Right lung (tissue), 5 donors: ENCODE data around the gene MAP4K4. TPM values are rescaled to one million over a fixed set of nuclear protein-coding genes. Genes with fewer than 3 reads are reported as not detected.

Source experiments
- DNase-seq, 2 donors: peaks; one replicate each; pipeline ENCODE4 v3.0.0-alpha.2; 2013
- polyA plus RNA-seq, 5 donors: library from polyadenylated mRNA; unstranded; fragments of 120-200 nt; gene quantifications; one replicate each; pipeline versions ENCODE4 v1.2.1 to v1.2.3, GENCODE V29; 2013; ENCODE audit warnings: inconsistent platforms in 1 of 5, low replicate concordance in 1 of 5; ENCODE audit not compliant: insufficient read length in 5 of 5, insufficient read depth in 1 of 5

The MAP4K4 gene
- polyA plus RNA-seq, 5 donors = 96.9 to 142 (median 130) TPM

DNA sequence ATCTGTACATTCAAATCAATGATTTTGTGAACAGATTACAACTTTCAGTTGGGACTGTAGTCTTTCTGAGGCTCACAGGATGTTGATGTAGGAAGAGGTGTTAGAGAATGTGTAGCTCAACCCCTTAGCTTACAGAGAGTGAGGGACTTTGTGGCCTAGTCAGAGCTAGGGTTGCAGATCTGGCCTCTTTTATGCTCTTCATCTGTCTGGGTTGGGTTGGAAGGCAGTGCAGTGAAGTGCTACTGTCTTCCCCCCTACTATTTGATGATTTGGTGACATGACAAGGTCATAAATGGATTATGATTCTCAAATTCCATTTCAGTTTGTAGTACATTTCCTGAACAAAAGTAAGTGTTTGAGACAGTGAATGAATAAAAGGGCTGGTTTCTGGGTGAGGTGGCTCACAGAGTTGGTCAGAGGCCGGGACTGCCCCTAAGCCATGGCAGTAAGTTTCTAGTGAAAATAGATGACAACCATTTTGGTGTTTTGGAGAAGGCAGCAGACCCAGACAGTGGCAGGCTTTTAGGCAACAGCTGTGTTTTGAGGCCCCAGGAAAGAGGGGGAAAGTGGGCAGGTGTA is 21.6 kb downstream of the MAP4K4 start:
- no peak for DNase-seq

DNA sequence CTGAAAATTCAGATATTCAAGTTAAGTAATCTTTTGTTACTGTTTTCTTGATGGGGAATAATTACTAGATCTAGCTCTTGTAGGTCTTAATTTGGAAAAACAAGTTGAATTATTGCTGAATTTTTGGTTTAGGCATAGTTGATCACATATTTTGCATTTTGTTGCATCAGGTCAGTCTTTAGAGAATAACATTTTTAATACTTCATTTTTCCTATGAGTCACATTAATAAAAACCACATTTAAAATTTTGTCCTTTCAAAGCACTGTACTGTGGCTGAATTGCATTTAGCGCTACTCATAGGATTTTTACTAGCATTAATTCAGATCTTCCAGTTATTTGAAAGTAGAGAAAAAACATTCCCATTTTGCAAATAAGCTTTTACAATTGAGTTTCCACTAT is 23.2 kb downstream of the MAP4K4 start:
- no peak for DNase-seq

DNA sequence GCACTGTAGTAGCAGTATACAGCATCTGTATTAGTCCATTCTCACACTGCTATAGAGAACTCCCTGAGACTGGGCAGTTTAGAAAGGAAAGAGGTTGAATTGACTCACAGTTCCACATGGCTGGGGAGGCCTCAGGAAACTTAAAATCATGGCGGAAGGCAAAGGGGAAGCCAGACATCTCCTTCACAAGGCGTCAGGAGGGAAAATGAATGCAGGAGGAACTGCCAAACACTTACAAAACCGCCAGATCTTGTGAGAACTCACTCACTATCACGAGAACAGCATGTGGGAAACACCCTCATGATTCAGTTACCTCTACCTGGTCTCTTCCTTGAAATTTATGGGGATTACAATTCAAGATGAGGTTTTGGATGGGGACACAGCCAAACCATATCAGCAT is 25.4 kb downstream of the MAP4K4 start:
- no peak for DNase-seq

DNA sequence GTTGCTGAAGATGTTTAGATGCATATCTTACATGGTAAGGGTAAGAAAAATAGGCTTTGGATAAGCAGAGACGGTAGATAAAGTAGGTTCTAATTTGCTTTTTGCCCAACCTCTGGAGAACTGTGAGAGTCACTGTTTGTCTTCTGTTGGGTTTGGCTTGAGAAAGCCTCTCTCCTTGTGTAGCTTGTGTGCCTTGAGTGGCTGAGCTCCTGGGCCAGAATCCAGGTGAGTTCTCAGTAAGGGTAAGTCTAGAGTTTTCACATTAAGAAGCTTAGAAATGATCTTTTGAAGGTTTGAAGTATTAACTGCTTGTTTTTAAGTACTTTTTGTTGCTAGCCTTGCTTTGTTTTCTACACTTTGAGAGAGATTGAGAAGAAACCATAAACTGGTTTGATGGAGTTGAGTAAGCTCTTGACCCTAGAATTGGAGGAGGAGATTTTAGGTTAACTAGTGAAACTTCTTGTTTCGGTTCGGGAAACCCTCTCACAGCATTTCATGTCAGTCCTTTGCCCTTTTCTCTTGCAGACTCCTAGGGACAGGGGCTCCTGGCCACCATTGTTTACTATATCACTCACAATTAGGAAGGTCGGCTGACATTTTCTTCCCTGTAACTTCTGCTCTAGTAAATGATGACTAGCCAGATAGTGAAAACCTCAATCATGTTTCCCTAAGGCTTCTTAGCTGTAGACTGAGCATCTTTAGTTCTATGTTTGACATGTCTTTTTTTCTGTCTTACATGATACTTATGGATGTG is 26.0 kb downstream of the MAP4K4 start:
- no peak for DNase-seq

DNA sequence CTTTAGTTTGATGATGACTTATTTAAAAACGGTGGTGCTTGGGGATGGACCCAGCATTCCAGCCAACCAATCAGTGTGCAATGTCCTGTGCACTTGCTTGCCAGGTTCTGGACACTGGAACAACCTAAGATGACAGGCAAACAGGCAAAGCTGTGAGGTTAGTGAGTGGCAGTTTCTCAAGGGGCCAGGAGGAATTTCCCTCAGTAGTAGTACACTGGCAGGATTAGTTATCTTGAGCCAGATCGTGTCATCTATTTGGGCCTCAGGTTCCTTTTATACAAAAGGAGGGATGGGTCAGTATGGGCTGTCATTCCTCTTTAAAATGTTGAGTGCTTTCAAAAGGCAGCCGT is 26.6 kb downstream of the MAP4K4 start:
- no peak for DNase-seq

DNA sequence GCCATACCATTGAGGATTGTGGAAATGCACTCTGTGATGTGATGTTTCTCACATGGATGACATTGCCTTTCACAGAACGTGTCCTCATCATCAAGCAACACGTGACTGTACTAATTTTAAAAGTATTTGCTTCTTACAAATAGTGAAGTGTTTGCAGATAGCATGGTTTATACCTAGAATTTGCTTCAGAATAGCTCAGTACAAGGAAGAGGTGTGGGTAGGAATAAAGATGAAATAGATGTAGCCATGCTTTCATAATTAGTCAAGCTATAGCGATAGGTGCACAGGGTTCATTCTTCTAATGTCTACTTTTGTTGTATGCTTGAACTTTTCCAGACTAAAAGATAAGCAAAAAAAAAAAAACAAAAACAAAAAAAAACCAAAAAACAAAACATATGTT is 27.5 kb downstream of the MAP4K4 start:
- DNase-seq = no peak

DNA sequence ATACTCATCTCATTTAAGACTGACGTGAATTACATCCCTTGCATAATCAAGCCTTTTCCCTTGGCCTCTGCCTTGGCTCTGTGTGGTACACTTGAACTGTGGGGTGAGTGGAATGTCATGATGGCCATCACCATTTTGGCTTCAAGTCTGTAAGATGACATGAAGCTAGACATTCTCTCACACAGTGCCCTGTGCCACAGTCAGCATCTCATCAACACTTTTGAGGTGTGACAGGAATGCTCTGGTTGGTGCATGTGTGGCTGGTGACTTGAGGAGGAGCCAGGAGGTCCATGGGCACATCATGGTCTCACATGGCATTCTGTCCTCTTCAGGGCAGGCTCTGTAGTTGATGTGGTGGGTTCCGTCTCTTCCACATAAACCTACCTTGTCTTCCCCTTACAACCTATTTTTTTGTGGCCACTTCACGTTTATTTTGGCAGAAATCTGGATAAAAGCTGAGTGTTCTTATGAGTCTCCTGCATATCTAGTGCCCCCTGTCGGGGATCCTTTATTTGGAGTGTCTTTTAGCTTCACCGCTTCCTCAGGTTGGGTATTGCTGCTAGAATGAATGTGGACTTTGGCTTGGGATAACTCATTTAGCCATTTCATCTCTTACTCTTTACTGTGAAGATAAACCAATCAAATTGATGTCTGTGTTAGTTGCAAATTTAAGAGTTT is 28.1 kb downstream of the MAP4K4 start:
- DNase-seq = no peak

DNA sequence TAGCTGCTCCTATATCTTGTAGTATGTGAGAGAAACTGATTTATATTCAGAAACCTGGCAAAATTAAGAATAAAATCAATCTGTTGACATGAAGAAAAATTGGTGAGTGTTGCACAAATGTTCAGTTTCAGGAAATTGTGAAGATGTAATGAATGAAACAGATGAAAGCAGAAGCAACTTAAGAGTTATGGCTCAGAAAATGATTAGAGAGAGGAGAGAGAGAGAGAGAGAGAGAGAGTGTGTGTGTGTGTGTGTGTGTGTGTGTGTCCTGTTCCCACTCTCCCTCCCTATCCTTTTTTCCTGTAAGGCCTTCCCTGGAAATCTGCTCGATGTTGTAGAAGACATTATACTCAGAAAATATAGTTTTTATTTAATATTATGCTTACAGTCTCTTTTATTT is 31.4 kb downstream of the MAP4K4 start:
- DNase-seq = no peak

DNA sequence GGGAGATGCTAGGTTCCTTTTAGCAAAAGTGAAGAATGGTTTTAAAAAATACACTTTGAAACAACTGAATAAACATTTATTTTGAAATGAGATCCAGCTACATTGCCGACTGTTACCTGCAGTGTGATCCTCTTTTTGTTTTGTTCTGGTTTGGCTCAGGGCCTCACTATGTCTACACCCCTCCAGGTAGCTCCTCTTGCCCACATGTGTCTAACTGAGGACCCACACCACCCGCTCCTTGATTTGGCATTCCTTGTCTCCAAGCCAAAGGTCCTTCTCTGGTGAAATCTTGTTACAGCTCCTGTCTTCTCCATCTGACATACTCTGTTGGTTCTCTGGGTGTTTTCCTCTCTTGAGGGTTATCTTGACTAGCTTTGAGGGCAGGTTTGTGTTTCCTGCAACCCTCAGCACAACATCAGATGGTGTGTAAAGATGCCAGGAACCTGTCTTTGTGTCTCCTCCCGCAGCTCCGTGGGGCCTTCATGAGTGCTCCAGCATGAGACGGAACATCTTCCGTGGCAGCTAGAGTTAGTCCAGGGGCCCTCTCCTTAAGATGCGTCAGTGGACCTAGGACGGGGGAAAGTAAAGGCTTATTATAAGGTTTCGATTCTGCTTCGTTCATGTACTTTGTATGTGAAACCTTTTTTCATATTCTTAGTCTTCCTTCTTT is 32.1 kb downstream of the MAP4K4 start:
- no peak for DNase-seq

DNA sequence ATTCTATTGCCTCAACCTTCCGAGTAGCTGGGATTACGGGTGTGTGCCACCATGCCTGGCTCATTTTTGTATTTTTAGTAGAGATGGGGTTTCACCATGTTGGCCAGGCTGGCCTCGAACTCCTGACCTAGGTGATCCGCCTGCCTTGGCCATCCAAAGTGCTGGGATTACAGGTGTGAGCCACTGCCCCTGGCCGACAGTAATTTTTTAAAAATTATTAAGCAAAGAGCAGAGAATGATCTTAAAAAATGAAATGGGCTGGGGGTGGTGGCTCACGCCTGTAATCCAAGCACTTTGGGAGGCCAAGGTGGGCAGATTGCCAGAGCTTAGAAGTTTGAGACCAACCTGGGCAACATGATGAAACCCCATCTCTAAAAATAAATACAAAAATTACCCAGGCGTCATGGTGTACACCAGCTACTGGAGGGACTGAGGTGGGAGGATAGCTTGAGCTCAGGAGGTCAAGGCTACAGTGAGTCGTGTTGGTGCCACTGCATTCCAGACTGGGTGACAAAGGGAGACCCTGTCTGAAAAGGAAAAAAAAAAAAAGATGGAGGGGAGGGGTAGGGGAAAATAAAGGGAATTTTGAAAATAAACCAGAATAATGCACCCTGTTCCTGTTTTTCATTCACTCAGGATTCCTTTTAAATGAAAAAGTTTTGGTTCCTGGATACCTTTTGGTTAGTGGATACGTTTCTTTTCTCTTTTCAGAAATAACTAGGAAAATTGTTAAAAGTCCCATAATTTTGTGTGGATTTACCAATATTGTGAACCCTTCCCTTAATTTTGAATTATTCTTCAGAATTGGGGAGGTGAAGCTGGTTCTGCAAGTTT is 33.9 kb downstream of the MAP4K4 start:
- no peak for DNase-seq

DNA sequence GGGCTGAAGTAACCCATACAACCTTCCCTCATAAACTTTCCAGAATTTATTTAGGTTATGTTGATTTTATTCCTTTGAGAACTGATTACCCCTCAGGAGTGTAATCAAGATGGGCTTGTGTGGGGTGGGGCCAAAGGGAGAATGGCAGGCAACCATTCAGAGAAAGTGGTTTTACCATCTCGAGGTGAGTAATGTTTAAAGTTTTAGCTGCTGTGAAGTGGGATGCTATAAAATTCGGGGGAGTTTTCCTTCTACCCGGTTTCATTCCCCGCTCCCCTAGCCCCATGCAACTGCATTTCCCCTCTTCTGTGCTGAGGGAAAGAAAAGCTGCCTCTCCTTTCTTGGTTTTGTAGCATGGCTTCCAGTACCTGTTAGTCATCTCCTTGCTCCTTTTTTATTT is 34.7 kb downstream of the MAP4K4 start:
- no peak for DNase-seq

DNA sequence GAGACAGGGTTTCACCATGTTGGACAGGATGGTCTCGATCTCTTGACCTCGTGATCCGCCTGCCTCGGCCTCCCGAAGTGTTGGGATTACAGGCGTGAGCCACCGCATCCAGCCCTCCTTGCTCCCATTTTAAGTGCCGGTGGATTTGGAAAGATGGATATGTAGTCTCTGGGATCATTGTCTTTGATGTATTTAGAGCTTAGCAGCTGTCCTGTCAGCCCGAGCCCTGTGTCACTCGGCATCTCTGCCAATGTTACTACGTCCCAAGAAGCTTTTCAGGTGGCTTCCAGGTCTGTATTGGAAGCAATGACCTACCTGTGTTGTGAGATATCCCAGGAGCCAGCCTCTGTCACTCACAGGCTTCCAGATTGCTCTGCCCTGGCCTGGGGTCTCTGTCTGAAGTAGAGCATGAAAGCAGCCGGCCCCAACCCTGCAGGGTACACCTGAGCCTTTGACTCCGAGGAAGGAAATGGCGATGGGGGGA is 35.3 kb downstream of the MAP4K4 start:
- DNase-seq = no peak

DNA sequence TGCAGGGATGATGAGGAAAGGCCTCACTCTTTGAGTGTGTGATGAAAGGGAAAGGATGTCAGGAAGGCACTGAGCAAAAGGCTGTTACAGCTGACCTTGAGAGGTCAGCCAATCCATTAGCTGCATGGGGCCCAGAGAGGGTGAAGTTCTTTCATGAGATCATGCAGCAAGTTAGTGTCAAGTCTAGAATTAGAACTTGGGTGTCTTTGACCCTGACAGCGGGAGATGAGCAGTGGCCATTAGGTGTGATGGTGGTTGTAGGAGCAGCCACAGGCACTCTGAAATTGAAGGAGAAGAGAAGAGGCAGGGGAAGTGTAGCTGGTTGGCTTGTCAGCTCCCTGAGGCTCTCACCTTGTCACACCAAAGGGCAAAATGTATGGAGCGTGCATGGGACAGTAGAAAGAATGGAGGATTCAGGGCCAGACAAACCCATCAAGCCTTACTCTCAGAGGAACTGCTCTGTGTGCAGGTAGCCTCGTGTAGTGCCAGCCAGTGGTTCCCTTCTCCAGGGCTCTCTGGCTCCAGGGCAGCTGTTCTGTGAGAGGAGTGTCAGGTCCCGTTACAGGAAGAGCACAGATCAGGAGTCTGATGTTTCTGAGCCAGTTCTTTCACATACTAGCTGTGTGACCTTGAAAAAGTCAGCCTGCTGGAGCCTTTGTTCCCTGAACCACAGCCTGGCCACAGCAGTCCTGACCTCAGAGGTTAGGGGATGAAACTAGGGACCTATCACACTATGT is 35.9 kb downstream of the MAP4K4 start:
- no peak for DNase-seq

DNA sequence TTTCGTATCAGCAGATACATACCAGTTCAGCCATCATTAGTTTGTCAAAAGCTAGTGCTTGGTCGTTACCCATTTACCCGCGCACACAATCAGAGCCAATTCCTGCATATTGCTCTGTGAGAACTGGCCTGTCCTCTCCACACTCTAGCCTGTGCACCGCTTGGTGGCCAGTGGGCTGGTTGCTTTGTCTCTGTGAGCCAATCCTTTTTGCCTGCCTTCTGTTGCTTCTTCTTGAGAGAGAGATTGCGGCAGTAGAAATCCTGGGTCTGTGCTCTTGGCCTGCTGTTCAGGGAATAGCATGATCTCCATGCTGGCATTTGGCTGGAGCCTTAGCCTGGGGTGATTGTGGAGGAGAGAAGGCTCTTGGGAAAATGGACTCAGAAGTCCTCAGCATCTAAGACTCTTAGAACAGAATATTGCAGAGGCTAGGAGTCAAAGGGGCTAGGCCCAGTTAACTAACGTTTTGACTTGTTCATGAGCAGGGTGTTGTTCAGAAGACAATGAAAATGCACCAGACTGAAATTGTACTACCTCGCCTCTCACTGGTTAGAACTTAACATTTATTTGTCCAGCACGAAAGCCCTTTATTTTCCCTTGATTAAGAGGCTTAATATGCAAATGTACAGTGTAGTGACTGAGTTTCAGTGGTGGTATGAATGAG is 37.1 kb downstream of the MAP4K4 start:
- DNase-seq = no peak

DNA sequence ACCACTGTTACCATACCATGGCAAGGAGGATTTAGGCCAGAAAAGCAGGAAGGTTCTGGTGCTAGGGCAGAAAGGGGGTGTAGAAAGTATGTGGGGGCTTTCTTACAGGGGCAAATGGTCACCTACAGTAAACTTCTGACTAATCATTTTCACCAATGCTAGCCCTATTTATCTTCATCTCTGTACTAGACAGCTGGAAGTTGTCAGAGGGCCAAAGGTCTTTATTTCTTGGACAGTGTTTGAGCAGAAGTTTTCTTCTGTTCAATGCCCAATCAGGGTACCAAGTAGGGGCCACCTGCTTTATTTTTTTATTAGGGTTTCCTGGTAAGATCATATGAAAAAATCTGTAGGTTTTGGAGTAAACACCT is 37.6 kb downstream of the MAP4K4 start:
- no peak for DNase-seq

DNA sequence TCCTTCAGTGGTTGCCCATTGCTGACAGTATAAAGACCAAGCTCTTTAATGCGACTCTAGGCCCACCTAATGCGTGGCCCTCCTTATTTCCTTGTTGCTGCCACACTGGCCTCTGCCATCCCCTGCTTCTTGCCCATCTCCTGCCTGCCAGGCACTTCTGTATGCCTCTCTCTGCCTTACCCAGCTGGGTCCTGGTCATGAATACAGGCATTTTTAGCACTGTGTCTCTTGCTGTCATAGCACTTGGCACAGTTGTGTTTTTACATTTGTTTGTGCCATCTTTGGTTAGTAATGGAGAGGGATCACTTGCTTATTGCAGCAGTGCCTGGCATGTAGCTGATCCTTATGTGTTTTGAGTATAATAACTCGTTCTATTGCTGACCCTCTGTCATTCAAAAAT is 38.7 kb downstream of the MAP4K4 start:
- DNase-seq = no peak

DNA sequence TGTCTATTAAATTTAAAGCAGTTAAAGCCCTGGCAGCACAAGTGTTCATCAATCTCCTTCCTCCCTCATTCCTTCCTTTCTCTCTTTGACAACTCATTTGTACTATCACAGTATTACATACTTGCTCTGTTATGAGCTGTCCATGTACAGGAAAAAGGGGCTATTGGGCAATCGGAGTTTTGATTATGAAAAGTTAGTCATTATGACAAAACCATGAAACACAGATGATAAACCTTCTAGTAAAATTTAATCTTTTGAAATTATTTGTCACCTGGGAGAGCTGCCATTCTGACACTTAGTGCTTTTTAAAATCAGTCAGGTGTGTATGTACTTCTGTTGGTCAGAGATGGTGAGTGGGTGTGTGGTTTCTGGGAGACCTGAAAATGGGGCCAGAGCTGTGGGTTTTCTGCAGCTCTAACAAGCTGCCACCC is 39.4 kb downstream of the MAP4K4 start:
- DNase-seq = no peak

DNA sequence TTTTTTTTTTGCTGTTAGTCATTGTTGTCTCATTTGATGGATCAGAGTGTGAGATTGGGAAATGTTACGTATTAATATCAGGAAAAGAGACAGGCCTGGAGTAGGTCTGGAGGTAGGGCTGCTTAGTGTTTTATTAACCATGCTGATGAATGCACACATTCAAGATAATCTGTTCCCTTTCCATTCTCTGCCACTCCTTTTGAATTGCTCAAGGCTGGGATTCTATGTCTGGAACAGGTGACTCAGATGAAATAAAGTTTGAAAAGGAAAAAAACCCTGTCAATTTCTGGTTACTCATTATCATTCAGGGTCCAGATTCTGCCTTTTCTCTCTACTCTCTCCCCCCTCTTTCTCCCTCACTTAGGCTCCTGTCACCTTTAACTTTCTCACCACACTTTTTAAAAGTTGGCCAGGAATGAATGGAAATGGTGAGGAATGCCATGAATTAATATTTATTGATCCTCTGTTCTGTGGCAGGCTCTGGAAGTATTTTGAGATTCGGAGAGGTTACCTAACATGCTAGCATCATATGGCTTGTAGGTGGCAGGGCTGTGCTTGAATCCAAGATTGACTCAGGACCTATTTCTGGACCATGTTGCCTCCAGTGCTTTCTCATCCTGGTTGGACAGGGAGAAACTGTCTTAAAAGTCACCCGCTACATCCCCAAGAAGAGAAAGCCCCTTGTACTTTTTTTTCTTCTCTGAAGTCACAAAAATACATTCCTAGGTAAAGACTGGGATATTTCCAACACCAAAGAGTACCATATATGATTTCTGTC is 40.2 kb downstream of the MAP4K4 start:
- DNase-seq = no peak

DNA sequence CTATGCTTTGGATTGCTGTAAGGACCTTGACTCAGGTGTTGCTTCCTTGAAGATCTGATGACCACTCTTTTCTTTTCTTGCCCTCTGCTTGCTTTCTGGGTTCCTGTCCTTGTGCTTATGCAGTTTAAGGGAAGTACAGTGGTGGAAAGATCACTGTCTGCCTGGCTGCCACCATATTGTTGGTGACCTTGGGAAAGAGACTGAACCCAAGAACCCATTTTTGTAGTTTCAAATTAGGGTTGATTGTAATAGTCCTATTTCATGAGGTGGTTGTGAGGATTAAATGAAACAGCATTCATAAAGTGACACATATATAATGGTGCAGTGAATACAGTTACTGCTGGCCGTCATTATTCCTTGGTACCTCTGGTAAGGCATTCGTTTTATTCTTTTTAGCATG is 41.1 kb downstream of the MAP4K4 start:
- no peak for DNase-seq

DNA sequence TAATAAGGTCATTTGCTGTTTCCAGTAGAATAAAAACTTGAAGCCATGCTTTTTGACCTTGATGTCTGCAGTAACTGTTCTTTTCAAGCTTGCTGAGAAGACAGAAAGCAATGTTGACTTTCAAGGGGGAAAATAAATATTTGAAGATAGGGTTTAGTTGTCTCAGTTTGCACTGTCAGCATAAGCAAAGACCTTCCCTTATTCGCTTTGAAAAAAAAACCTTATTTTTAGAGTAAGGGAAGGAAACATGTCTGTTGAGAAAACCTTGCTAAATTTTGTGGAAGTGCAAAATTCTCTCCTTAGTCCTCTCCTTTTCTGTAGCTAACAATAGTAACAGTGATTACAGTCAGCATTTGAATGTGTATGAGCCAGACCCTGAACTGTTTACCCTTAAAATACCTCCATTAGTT is 43.1 kb downstream of the MAP4K4 start:
- no peak for DNase-seq
